Neural progenitor cell (in vitro differentiated cells): ENCODE results near the gene RBM15B. TPM values are rescaled to one million over a fixed set of nuclear protein-coding genes. Genes with fewer than 3 reads are reported as not detected.

Source experiments
- DNase-seq: peaks from one replicate; pipeline ENCODE4 v3.0.0-alpha.2; 2016; ENCODE audit warnings: low spot score
- H2AFZ ChIP-seq: fragments of 200-600 bp; sonication (generic); replicated peaks from 2 replicates; pipeline ENCODE4 v1.6.1; 2016; ENCODE audit warnings: antibody characterized with exemption
- H3F3A ChIP-seq: fragments of 200-600 bp; sonication (generic); 2 replicates; pipeline ENCODE4 v1.6.1; 2016; ENCODE audit warnings: antibody characterized with exemption, low read depth
- H3K27ac ChIP-seq: fragments of 200-600 bp; sonication (generic); 2 replicates; pipeline ENCODE4 v1.5.1; 2016; ENCODE audit warnings: mild to moderate bottlenecking
- H3K27me3 ChIP-seq: fragments of 200-600 bp; sonication (generic); 2 replicates; pipeline ENCODE4 v1.6.1; 2016; ENCODE audit warnings: mild to moderate bottlenecking, moderate library complexity
- H3K36me3 ChIP-seq: fragments of 200-600 bp; sonication (generic); 2 replicates; pipeline ENCODE4 v1.5.1; 2016
- H3K4me1 ChIP-seq: fragments of 200-600 bp; sonication (generic); 2 replicates; pipeline ENCODE4 v1.6.1; 2016; ENCODE audit warnings: mixed run types
- H3K4me2 ChIP-seq: fragments of 200-600 bp; sonication (generic); 2 replicates; pipeline ENCODE4 v1.6.1; 2016
- H3K4me3 ChIP-seq: fragments of 200-600 bp; sonication (generic); 2 replicates; pipeline ENCODE4 v1.5.1; 2016
- H3K79me2 ChIP-seq: fragments of 200-600 bp; sonication (generic); 2 replicates; pipeline ENCODE4 v1.6.1; 2016; ENCODE audit warnings: low read depth
- H3K9ac ChIP-seq: fragments of 200-600 bp; sonication (generic); 2 replicates; pipeline ENCODE4 v1.6.1; 2016
- H3K9me3 ChIP-seq: fragments of 200-600 bp; sonication (generic); 2 replicates; pipeline ENCODE4 v1.5.1; 2016; ENCODE audit warnings: low read depth
- H4K20me1 ChIP-seq: fragments of 200-600 bp; sonication (generic); 2 replicates; pipeline ENCODE4 v1.6.1; 2016; ENCODE audit warnings: low read depth
- H3K27ac Mint-ChIP-seq: 3 replicates; pipeline ENCODE4 v1.8.0; 2021; ENCODE audit warnings: mixed read lengths
- H3K27me3 Mint-ChIP-seq: 2 replicates; pipeline ENCODE4 v1.8.0; 2022; ENCODE audit warnings: low read depth, mild to moderate bottlenecking, inconsistent platforms, moderate library complexity, mixed read lengths; ENCODE audit not compliant: insufficient read depth
- H3K36me3 Mint-ChIP-seq: 3 replicates; pipeline ENCODE4 v1.8.0; 2021; ENCODE audit warnings: mixed read lengths
- H3K4me1 Mint-ChIP-seq: 3 replicates; pipeline ENCODE4 v1.8.0; 2021; ENCODE audit warnings: mixed read lengths
- H3K4me3 Mint-ChIP-seq: 3 replicates; pipeline ENCODE4 v1.8.0; 2021; ENCODE audit warnings: mild to moderate bottlenecking, moderate library complexity, mixed read lengths
- H3K9me3 Mint-ChIP-seq: 3 replicates; pipeline ENCODE4 v1.8.0; 2020; ENCODE audit warnings: mixed read lengths
- EZH2 ChIP-seq: fragments of 200-600 bp; sonication (generic); IDR thresholded peaks from 2 replicates; pipeline ENCODE4 v1.6.1; 2017; ENCODE audit warnings: antibody characterized with exemption, mild to moderate bottlenecking, moderate library complexity
- EZH2phosphoT487 ChIP-seq: fragments of 200-600 bp; sonication (generic); IDR thresholded peaks from 2 replicates; pipeline ENCODE4 v1.6.1; 2017; ENCODE audit warnings: antibody characterized with exemption
- total RNA-seq: library from RNA; depleted of rRNA; stranded (reverse); fragments of >200 nt; gene quantifications from 2 replicates; pipeline ENCODE4 v1.2.3, GENCODE V29; 2015; ENCODE audit warnings: low replicate concordance
- TF ChIP-seq, protein P1 (sequence below): fragments of 200-600 bp; sonication (generic); IDR thresholded peaks from 2 replicates; pipeline ENCODE4 v1.5.1; 2017; ENCODE audit warnings: antibody characterized with exemption, mild to moderate bottlenecking

The RBM15B gene
- total RNA-seq, 1 donor from 2014 or later: 28.1 TPM

DNA sequence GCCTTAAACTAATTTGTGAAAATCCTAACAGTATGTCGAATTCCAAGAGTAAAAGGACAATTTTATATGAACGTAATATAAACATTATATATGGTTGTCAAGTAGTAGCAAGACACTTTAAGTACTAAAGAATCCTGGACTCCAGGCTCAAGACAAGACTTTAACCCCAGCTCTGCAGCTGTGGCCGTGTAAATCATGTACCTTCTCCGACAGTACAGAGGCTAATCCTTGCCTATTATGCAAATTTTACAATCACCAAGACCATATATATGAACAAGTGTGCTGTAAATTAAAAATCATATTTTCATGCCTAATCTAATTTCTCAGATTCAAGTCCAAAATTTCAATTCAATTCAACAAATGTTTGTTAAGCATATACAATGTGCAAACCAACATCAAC is 35.8 kb downstream of the RBM15B start:
- no peak for DNase-seq
- TF ChIP-seq EZH2phosphoT487: no peak
- no peak for TF ChIP-seq EZH2
- TF ChIP-seq, protein P1, sequence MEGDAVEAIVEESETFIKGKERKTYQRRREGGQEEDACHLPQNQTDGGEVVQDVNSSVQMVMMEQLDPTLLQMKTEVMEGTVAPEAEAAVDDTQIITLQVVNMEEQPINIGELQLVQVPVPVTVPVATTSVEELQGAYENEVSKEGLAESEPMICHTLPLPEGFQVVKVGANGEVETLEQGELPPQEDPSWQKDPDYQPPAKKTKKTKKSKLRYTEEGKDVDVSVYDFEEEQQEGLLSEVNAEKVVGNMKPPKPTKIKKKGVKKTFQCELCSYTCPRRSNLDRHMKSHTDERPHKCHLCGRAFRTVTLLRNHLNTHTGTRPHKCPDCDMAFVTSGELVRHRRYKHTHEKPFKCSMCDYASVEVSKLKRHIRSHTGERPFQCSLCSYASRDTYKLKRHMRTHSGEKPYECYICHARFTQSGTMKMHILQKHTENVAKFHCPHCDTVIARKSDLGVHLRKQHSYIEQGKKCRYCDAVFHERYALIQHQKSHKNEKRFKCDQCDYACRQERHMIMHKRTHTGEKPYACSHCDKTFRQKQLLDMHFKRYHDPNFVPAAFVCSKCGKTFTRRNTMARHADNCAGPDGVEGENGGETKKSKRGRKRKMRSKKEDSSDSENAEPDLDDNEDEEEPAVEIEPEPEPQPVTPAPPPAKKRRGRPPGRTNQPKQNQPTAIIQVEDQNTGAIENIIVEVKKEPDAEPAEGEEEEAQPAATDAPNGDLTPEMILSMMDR: no peak
- H3K4me3 Mint-ChIP-seq: no peak overlapping the region
- Histone ChIP-seq H3K4me2 (no peak overlapping the region), H3K36me3 (no peaks in the 10 kb centered on the region), H3K4me3 (no peak overlapping the region), H3K27me3 (no peaks in the 10 kb centered on the region), H3K9me3 (no peaks in the 10 kb centered on the region), H3K9ac (no peak overlapping the region), H3K27ac (no peak overlapping the region), H2AFZ (no peak overlapping the region), H4K20me1 (no peaks in the 10 kb centered on the region), H3K79me2 (no peaks in the 10 kb centered on the region), H3F3A (no peaks in the 10 kb centered on the region), H3K4me1 (no peaks in the 10 kb centered on the region)
- no peaks in the 10 kb centered on the region for H3K9me3 Mint-ChIP-seq
- H3K4me1 Mint-ChIP-seq: no peaks in the 10 kb centered on the region
- peaks cover 9% of the 10 kb centered on the region for H3K36me3 Mint-ChIP-seq
- no peaks in the 10 kb centered on the region for H3K27me3 Mint-ChIP-seq
- H3K27ac Mint-ChIP-seq: no peak overlapping the region

DNA sequence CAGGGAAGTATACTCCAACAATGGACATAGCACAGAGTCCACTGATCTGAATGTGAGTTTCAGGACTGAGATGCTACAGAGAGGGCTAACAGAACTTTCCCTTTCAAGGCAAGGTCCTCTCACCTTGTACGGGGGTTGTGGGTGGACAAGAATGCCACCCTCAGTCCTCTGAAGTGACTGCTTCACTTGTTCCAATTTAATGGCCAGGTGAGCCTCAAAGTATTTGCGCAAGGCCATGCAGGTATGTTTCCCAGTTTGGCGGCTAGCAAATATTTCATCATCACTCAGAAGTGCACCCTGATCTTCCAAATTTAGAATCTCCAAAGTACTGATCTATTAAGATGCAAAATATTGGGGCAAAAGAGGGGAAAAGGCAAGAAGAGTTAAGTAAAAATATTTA is 38.1 kb downstream of the RBM15B start:
- no peak for DNase-seq
- H3K36me3 ChIP-seq: peaks cover 4% of the 10 kb centered on the region
- no peaks in the 10 kb centered on the region for H3K4me1 ChIP-seq
- no peaks in the 10 kb centered on the region for H3F3A ChIP-seq
- no peaks in the 10 kb centered on the region for H3K4me1 Mint-ChIP-seq
- peaks cover 1% of the 10 kb centered on the region for H3K79me2 ChIP-seq
- peaks cover 2% of the 10 kb centered on the region for H4K20me1 ChIP-seq
- H3K9me3 ChIP-seq: no peaks in the 10 kb centered on the region
- TF ChIP-seq EZH2phosphoT487 (no peak), EZH2 (no peak)
- TF ChIP-seq, protein P1: no peak
- H3K27me3 ChIP-seq: no peaks in the 10 kb centered on the region
- no peak overlapping the region for H3K4me3 Mint-ChIP-seq
- H3K9me3 Mint-ChIP-seq: no peaks in the 10 kb centered on the region
- no peak overlapping the region for H3K4me2 ChIP-seq
- no peak overlapping the region for H3K9ac ChIP-seq
- no peak overlapping the region for H3K27ac ChIP-seq
- H3K27ac Mint-ChIP-seq: no peak overlapping the region
- H3K4me3 ChIP-seq: no peak overlapping the region
- H3K36me3 Mint-ChIP-seq: peaks cover 16% of the 10 kb centered on the region
- H3K27me3 Mint-ChIP-seq: no peaks in the 10 kb centered on the region
- no peak overlapping the region for H2AFZ ChIP-seq

DNA sequence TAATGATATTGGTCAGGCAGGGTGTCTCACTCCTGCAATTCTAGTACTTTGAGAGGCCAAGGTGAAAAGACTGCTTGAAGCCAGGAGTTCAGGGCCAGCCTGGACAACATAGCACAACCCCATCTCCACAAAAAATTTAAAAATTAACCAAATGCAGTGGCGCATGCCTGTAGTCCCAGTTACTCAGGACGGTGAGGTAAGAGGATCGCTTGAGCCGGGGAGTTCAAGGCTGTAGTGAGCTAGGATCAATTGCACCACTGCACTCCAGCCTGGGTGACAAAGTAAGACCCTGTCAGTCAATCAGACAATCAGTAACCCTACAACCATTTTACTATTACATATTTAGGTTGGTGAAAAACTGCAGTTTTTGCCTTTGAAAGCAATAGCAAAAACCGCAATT is 43.0 kb downstream of the RBM15B start:
- H3K36me3 ChIP-seq: peaks cover 10% of the 10 kb centered on the region
- H3K4me1 ChIP-seq: no peaks in the 10 kb centered on the region
- Mint-ChIP-seq H3K4me3 (no peak overlapping the region), H3K4me1 (no peaks in the 10 kb centered on the region), H3K27me3 (no peaks in the 10 kb centered on the region), H3K9me3 (no peaks in the 10 kb centered on the region), H3K27ac (no peak overlapping the region), H3K36me3 (peaks cover 11% of the 10 kb centered on the region)
- no peak overlapping the region for H3K9ac ChIP-seq
- no peaks in the 10 kb centered on the region for H3F3A ChIP-seq
- no peaks in the 10 kb centered on the region for H3K27me3 ChIP-seq
- no peak overlapping the region for H3K4me3 ChIP-seq
- H3K79me2 ChIP-seq: peaks cover 3% of the 10 kb centered on the region
- TF ChIP-seq EZH2phosphoT487: no peak
- no peak for TF ChIP-seq EZH2
- TF ChIP-seq, protein P1: no peak
- H3K4me2 ChIP-seq: no peak overlapping the region
- no peak overlapping the region for H2AFZ ChIP-seq
- no peaks in the 10 kb centered on the region for H3K9me3 ChIP-seq
- no peak for DNase-seq
- H4K20me1 ChIP-seq: peaks cover 13% of the 10 kb centered on the region
- no peak overlapping the region for H3K27ac ChIP-seq
